ENCODE data around the gene APLNR.

APLNR gene

GRCh38 chr11:57205041-57205641 lies 31.9 kb downstream of the APLNR start:
- H3K36me3 ChIP-seq (ENCODE audit: insufficient read depth, low read length): no peaks in the 10 kb centered on the region
- no peaks in the 10 kb centered on the region for H3K9me3 ChIP-seq (ENCODE audit: low read depth, low read length)
- DNase-seq (ENCODE audit: low read depth, low spot score): no peak
- H3K4me3 ChIP-seq: no peak overlapping the region
- H3K9ac ChIP-seq (ENCODE audit: insufficient read length): no peak overlapping the region
- TF ChIP-seq POLR2AphosphoS5 (IDR thresholded peaks at IDR 0.05; ENCODE audit: borderline replicate concordance, low read depth, low read length) (no peak), FOXP2 (optimal IDR thresholded peaks at IDR 0.05; ENCODE audit: control extremely low read depth, extremely low read length, insufficient read depth) (no peak), EZH2 (IDR thresholded peaks at IDR 0.05) (no peak)
- no peak overlapping the region for H3K27ac ChIP-seq

- TF ChIP-seq EZH2 (IDR thresholded peaks at IDR 0.05): no peak
- no peak for TF ChIP-seq FOXP2 (optimal IDR thresholded peaks at IDR 0.05; ENCODE audit: control extremely low read depth, extremely low read length, insufficient read depth)
- TF ChIP-seq POLR2AphosphoS5 (IDR thresholded peaks at IDR 0.05; ENCODE audit: borderline replicate concordance, low read depth, low read length): no peak
- Histone ChIP-seq H3K27ac (no peak overlapping the region), H3K9ac (ENCODE audit: insufficient read length) (no peak overlapping the region), H3K4me3 (no peak overlapping the region), H3K36me3 (ENCODE audit: insufficient read depth, low read length) (no peaks in the 10 kb centered on the region), H3K9me3 (ENCODE audit: low read depth, low read length) (no peaks in the 10 kb centered on the region)
- no peak for DNase-seq (ENCODE audit: low read depth, low spot score)
Measured at GRCh38 chr11:57203882-57204480, 33.1 kb downstream of the APLNR start.

GRCh38 chr11:57203359-57203758 lies 33.7 kb downstream of the APLNR start:
- Histone ChIP-seq H3K27ac (no peak overlapping the region), H3K9ac (ENCODE audit: insufficient read length) (no peak overlapping the region), H3K9me3 (ENCODE audit: low read depth, low read length) (no peaks in the 10 kb centered on the region), H3K4me3 (no peak overlapping the region), H3K36me3 (ENCODE audit: insufficient read depth, low read length) (no peaks in the 10 kb centered on the region)
- DNase-seq (ENCODE audit: low read depth, low spot score): no peak
- TF ChIP-seq POLR2AphosphoS5 (IDR thresholded peaks at IDR 0.05; ENCODE audit: borderline replicate concordance, low read depth, low read length) (no peak), FOXP2 (optimal IDR thresholded peaks at IDR 0.05; ENCODE audit: control extremely low read depth, extremely low read length, insufficient read depth) (no peak)

- no peak overlapping the region for H3K9ac ChIP-seq (ENCODE audit: insufficient read length)
Measured at GRCh38 chr11:57202281-57202680, 34.8 kb downstream of the APLNR start.

GRCh38 chr11:57200917-57201316 lies 36.1 kb downstream of the APLNR start:
- no peak overlapping the region for H3K27ac ChIP-seq
- no peaks in the 10 kb centered on the region for H3K36me3 ChIP-seq (ENCODE audit: insufficient read depth, low read length)
- H3K4me3 ChIP-seq: no peak overlapping the region
- no peak overlapping the region for H3K9ac ChIP-seq (ENCODE audit: insufficient read length)
- H3K9me3 ChIP-seq (ENCODE audit: low read depth, low read length): no peaks in the 10 kb centered on the region
- no peak for TF ChIP-seq POLR2AphosphoS5 (IDR thresholded peaks at IDR 0.05; ENCODE audit: borderline replicate concordance, low read depth, low read length)
- TF ChIP-seq FOXP2 (optimal IDR thresholded peaks at IDR 0.05; ENCODE audit: control extremely low read depth, extremely low read length, insufficient read depth): no peak
- TF ChIP-seq EZH2 (IDR thresholded peaks at IDR 0.05): no peak
- DNase-seq (ENCODE audit: low read depth, low spot score): no peak

More at GRCh38 chr11:57202281-57202680, 34.8 kb downstream of the APLNR start:
- Histone ChIP-seq H3K9me3 (ENCODE audit: low read depth, low read length) (no peaks in the 10 kb centered on the region), H3K36me3 (ENCODE audit: insufficient read depth, low read length) (no peaks in the 10 kb centered on the region), H3K27ac (no peak overlapping the region), H3K4me3 (no peak overlapping the region)
- DNase-seq (ENCODE audit: low read depth, low spot score): no peak
- TF ChIP-seq POLR2AphosphoS5 (IDR thresholded peaks at IDR 0.05; ENCODE audit: borderline replicate concordance, low read depth, low read length): no peak
- no peak for TF ChIP-seq EZH2 (IDR thresholded peaks at IDR 0.05)
- no peak for TF ChIP-seq FOXP2 (optimal IDR thresholded peaks at IDR 0.05; ENCODE audit: control extremely low read depth, extremely low read length, insufficient read depth)

GRCh38 chr11:57199330-57199729 lies 37.7 kb downstream of the APLNR start:
- no peak overlapping the region for H3K27ac ChIP-seq
- no peak overlapping the region for H3K9ac ChIP-seq (ENCODE audit: insufficient read length)
- DNase-seq (ENCODE audit: low read depth, low spot score): no peak
- H3K4me3 ChIP-seq: no peak overlapping the region
- no peaks in the 10 kb centered on the region for H3K9me3 ChIP-seq (ENCODE audit: low read depth, low read length)
- TF ChIP-seq POLR2AphosphoS5 (IDR thresholded peaks at IDR 0.05; ENCODE audit: borderline replicate concordance, low read depth, low read length) (no peak), FOXP2 (optimal IDR thresholded peaks at IDR 0.05; ENCODE audit: control extremely low read depth, extremely low read length, insufficient read depth) (no peak), EZH2 (IDR thresholded peaks at IDR 0.05) (no peak)
- no peaks in the 10 kb centered on the region for H3K36me3 ChIP-seq (ENCODE audit: insufficient read depth, low read length)

GRCh38 chr11:57197762-57198161 lies 39.3 kb downstream of the APLNR start:
- H3K4me3 ChIP-seq: no peak overlapping the region
- no peaks in the 10 kb centered on the region for H3K36me3 ChIP-seq (ENCODE audit: insufficient read depth, low read length)
- H3K27ac ChIP-seq: no peak overlapping the region
- no peak overlapping the region for H3K9ac ChIP-seq (ENCODE audit: insufficient read length)
- TF ChIP-seq FOXP2 (optimal IDR thresholded peaks at IDR 0.05; ENCODE audit: control extremely low read depth, extremely low read length, insufficient read depth): no peak
- DNase-seq (ENCODE audit: low read depth, low spot score): no peak
- H3K9me3 ChIP-seq (ENCODE audit: low read depth, low read length): no peaks in the 10 kb centered on the region

GRCh38 chr11:57196596-57196995 lies 40.5 kb downstream of the APLNR start:
- no peak for DNase-seq (ENCODE audit: low read depth, low spot score)

GRCh38 chr11:57192316-57192715 lies 44.7 kb downstream of the APLNR start:
- Histone ChIP-seq H3K27ac (no peak overlapping the region), H3K9ac (ENCODE audit: insufficient read length) (no peak overlapping the region), H3K4me3 (no peak overlapping the region), H3K9me3 (ENCODE audit: low read depth, low read length) (no peaks in the 10 kb centered on the region), H3K36me3 (ENCODE audit: insufficient read depth, low read length) (no peaks in the 10 kb centered on the region)
- DNase-seq (ENCODE audit: low read depth, low spot score): no peak
- no peak for TF ChIP-seq EZH2 (IDR thresholded peaks at IDR 0.05)
- no peak for TF ChIP-seq FOXP2 (optimal IDR thresholded peaks at IDR 0.05; ENCODE audit: control extremely low read depth, extremely low read length, insufficient read depth)
- TF ChIP-seq POLR2AphosphoS5 (IDR thresholded peaks at IDR 0.05; ENCODE audit: borderline replicate concordance, low read depth, low read length): no peak

More at GRCh38 chr11:57196596-57196995, 40.5 kb downstream of the APLNR start:
- Histone ChIP-seq H3K9me3 (ENCODE audit: low read depth, low read length) (no peaks in the 10 kb centered on the region), H3K36me3 (ENCODE audit: insufficient read depth, low read length) (no peaks in the 10 kb centered on the region), H3K9ac (ENCODE audit: insufficient read length) (no peak overlapping the region), H3K27ac (no peak overlapping the region), H3K4me3 (no peak overlapping the region)
- TF ChIP-seq EZH2 (IDR thresholded peaks at IDR 0.05) (no peak), FOXP2 (optimal IDR thresholded peaks at IDR 0.05; ENCODE audit: control extremely low read depth, extremely low read length, insufficient read depth) (no peak), POLR2AphosphoS5 (IDR thresholded peaks at IDR 0.05; ENCODE audit: borderline replicate concordance, low read depth, low read length) (no peak)
